C1 segment of cervical spinal cord (tissue), 14 donors: ENCODE data around the gene SLC22A31.

Experiments used
- DNase-seq, 14 donors: peaks; one replicate each; lab custom pipeline; 2025; lab: John Stamatoyannopoulos, UW

Gene SLC22A31

DNA sequence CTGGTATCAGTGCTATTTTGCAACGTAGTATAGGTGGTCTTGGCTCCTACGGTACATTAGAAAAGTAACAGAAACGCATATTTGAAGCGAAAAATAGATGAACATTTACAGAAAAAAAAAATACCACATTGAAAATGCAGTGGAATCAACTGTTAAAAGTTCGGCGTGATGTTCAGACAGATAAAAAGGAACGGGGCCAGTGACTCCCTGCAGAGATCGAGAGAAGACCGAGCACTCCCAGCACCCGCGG, 16.7 kb upstream of the SLC22A31 start:
- DNase-seq = no peak

DNA sequence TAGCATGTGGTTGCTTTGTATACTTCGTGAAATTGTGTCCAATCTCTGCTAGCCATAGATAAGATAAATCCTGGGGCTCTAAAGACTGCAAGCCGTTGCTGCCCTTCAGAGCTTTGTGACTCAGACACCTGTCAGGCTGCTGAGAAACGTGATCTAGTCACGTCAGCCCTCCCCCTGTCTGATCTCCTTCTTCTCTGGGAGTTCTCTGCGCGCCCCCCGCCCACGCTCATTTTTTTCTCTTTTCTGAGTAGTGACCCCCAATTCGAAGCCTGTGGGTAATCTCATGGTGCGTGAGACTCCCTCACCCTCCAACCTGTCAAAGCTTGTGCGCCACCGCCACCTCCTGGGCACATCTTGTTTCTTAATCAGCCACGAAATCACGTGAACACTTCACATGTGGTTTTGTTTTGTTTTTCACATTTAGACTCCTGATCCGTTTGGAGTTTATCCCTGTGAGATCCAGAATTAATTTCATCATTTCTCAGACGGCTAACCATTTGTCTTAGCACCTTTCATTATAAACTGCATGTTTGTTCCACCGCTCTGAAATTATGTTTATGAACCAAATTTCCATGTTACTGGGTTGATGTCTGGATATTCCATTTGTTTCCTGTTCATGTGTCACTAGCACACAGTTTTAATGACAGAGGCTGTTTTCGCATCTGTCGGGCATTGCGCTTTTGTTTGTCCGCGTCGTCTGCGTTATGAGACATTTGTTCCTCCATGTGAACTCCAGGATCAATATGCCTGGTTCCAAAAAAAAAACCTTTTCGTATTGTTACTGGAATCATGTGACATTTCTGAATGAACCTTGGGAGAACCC, 16.2 kb upstream of the SLC22A31 start:
- DNase-seq = peak in 12 of 14 donors; percentile 10 to 82 (median 38)

DNA sequence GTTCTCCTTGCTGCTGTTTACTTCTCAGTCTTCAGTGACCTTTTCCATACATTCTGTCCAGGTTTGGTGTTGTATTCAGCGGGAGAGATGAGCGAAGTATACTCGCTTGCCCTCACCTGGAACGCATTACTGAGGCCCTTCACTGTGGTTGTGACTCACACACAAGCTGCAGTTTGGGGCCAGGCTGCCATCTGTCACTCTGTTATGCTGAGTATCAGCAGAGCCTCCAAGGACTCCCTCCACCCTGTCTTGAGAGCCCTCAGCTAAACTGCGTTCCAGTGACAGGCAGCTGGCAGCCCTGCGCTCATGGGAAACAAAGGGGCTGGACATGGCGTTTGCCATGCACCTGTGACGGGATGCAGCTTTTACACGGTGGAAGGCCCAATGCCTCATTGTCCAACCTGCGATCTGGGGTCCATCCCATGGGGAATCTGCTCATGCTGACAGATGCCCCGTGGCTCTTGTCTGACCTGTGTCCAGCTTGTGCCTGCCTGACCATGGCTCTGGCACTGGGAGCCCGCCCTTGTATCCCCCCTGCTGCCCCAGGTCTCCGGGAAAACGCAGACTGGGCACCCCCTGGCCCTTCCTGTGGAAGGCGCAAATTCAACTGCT, 10.7 kb upstream of the SLC22A31 start:
- DNase-seq = peak in 1 of 14 donors; percentile 77

DNA sequence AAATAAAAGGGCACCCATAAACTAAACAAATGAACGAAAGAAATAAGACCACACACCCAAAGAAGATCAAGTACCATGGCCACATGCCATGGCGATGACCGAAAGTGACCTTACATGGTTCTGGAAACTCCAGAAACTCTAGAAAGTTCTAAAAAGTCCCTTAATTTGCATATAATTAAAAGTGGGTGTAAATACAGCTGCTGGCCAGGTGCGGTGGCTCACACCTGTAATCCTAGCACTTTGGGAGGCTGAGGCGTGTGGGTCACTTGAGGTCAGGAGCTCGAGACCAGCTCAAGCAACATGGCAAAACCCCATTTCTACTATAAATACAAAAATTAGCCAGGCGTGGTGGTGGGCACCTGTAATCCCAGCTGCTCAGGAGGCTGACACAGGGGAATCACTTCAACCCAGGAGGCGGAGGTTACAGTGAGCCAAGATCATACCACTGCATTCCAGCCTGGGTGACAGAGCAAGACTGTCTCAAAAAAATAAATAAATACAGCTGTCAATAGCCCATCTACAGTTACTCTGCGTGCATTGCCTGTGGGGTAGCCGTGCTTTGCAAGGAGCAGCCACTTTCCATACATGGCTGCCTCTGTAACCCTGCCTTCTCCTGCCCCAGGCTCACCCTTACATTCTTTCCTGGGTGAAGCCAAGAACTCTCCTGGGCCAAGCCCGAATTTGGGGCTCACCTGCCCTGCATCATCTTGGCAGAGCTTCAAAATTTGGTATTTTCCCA, 10.0 kb upstream of the SLC22A31 start:
- DNase-seq = no peak

DNA sequence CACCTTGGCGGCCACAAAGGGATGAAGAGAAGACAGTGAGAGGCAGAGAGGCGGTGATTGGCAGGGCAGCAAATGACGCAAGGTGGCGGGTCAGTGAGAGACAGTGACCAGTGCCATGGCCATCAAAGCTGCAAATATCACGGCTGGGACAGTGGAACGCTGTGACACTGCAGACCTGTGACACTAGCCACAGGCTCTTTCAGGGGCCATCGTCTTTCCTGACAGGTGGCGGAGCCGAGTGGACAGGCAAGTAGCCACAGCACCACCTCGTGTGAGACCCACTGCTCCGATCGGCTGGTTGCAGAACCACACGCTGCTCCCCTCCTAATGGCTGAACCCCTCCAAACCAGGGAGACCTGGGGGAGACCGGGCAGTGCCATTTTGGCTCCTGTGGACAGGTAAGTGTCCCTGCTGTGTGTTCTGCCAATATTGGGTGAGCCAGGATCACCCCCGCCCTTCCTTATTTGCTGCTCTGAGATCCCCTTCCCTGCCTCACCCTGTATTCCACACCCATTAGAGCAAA, 9.2 kb upstream of the SLC22A31 start:
- no peak for DNase-seq

DNA sequence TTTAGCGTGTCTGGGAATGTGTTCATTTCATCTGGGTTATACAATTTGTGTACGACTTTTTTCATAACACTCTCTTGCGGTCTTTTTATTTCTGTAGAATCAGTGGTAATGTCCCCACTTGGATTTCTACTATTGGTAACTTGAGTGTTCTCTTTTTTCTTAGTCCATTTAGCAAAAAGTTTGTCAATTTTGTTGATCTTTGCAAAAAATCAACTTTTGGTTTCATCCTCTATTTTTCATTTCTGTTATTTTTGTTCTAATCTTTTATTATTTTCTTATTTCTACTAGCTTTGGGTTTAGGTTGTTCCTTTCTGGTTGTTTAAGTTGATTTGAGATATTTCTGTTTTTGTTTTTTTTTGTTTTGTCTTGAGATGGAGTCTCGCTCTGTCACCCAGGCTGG, 7.7 kb upstream of the SLC22A31 start:
- DNase-seq = no peak

DNA sequence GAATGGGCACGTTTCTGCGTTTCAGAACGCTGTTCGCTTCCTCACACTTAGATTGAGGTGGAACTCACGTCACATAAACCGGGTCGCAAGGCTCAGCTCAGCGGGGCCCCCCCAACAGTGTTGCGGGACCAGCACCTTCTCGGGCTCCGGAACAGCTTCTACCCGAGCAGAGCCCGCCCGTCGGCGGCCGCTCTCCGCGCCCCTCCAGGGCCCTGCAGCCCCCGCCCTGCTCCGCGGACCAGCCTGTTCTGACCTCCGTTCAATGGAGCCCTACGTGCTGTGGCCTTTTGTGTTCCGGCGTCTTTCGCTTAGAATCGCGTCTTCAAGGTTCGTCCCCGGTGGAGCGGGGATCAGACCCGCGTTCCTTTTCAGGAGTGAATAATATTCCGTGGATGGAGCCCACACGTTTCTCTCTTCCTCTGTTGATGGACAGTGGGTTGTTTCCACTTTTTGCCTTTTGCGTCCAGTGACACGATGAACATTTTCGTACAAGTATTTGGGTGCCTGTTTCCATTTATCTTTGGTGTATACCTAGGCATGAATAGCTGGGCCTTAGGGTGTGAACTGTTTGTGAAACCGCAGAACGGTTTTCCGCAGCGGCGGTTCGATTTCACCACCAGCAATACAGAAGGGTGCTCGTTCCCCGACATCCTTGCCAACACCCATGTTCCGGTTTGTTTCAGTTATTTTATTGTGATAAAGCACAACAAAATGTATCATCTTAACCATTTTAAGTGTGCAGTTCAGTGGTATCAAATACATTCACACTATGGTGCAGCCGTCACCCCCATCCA, 2.3 kb upstream of the SLC22A31 start:
- no peak for DNase-seq

DNA sequence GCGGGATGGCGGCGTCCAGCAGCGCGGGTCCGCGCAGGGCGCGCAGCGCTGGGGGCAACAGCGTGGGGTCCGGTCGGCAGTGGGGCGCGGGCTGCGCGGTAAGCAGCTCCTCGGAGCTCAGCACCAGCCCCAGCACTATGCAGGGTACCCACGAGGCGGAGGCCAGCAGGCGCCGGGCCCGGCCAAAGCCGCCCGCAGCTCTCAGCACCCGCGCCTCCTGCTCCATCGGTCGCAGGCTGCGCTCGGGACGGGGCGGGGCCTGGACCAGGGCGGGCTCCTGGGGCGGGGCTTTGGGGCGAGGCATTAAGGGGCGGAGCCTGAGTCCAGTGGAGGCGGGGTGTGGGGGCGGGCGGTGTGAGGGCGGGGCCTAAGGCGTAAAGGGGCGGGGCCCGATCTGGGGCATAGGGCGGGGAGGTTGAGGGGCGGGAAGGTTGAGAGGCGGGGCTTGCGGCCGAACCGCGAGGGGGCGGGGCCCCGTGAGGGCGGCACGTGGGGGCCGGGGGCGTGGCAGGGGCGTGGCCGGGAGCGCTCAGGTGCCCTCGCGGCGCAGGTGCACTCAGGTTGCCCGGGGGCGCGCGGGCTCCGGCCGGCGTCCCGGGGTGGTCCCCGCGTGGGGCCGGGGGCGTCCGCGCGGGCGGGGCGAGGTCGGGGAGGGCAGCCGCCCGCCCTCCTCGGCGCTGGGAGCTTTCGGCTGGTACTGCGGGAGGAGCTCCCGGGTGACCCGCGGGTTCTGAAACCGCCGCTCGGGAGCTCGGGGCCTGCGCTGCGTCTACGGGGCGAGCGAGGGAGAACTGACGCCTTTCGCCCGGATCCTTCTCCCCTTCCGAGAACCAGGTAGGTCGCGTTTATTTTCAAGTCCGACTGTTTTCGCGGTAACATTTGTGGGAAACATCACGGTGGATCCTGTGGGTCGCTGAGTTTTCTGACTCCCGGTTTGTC, 1.4 kb upstream of the SLC22A31 start:
- DNase-seq = peak in 3 of 14 donors; percentile 10 to 89 (median 24)

DNA sequence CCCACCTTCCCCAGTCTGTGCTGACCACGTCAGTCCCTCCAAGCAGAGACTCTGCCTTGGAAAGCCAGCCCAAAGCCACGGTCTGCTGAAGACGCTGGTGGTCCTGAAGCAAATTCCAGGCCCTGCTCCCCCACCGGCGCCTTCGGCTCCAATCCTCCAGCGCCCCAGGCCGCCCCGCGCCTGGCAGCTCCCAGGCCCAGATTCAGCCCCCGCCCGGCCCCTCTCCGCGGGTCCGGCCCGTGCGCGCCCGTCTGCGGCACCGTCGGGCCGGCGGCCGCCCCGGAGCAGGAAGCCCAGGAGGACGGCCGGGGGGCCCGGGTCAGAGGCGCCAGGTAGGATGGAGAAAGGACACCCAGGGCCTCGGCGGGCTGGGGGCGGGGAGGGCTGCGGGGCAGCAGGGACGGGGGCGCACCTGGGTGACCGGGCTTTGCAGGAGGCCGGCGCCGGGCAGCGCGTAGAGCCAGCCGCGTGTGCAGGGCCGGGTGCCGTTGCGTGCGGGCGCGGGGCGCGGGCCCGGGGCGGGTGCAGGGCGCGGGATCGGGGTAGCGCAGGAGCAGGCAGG, 594 bp upstream of the SLC22A31 start:
- DNase-seq = no peak

DNA sequence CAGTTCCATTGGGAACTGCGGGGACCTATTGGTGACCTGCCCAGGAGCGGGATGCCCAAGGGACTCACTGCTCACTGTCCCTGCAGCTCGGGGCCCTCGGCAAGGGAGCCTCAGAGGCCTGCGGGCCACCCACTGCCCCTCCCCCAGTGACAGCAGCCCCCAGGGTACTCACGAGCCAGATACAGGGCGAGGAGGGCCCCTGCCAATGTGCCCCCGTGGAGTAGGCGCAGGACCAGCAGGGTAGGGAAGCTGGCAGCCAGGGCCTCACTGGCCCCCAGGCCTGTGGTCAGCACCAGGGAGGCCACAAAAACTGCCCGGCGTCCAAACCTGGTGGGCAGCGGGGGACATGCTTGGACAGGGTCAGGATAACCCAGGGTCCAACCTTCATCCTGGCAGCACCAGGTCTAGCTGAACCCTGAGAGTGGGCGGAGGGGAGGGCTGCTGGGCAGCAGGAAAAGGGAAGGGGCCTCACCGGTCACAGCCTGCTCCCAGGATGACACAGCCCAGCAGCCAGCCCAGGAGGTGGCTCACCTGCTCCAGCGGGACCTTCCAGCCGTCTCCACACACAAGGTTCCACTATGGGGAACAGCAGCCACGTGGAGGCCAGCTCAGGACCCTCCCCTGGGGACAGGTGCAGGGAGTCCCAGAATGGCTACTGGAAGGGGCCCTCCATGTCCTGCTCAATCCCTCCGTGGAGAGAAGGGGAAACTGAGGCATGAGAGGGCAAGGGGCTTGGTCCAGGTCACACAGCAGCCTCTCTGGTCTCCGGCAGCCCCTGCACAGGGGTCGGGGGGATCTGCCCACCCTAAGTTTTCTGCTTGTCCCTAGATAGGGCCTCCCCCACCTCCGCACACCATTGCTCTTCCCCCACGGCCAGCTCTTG, 855 bp downstream of the SLC22A31 start:
- no peak for DNase-seq

DNA sequence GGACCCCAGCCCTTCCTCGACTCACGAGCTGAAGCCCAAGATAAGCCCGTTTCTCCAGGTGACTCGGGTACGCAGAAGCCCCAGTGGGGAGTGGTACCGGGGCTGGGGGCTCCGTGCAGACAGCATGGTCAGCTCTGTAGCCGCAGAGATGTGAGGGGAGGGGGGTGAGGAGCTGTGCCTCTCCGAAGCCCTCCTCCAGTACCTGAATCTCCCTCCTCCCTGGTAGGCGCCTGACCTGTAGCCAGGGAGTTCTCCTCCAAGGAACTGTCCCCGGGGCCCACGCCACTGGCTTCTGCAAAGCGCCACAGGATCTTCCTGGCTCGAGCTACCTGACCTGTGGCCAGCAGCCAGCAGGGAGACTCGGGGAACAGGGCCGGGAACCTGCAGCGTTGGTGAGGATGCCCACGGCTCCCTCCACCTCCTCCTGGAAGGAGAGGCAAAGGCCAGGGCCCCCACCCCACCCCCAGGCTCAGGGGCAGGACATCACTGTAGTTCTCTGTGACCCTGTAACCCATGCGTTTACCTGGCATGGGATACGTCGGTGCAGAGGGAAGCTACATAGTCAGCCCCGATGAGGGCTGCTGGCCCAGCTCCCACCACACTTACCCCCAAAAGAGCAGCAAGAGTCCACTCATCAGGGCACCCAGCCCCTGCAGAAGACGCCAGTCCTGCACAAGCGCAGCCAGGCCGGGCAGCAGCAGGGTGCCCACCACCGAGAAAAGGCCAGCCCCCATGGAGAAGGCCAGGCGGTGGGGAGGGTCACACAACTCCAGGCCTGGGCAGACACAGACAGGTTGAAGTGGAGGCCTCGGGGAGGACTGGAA, 1.7 kb downstream of the SLC22A31 start:
- DNase-seq = peak in 1 of 14 donors; percentile 50

DNA sequence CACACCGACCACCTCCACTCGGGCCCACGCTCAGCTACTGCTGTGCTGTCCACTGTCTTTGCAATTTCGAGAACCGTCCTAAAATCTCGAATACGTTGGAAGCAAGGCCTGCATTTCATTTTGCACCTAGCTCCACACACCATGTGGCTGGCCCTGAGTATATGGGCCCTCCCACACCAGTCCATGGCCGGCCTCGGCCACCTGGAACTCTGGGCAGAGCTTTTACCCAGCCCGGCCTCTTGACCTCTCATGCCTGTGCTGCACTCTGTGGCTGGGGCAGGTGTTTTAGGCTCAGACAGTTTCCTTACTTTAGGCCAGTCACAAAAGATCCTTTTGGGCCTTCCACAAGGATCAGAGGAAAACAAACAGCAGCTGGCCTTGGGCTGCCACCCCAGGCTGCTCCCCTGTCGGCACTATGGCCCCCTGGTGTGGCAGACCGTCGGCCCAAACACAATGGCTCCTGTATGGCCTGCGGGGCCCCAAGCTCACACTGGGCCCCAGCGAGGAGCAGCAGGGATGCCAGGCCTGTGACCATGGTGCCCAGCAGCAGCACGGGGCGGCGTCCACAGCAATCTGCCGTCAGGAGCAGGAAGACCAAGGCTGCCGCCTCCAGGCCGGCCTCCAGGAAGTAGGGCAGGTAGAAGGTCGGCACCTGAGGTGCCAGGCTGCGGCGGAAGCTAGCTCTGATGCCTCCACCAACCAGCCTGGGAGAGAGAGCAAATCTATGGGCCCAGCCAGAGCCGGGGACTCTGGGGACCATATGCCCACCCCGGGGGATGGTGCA, 2.5 kb downstream of the SLC22A31 start:
- no peak for DNase-seq

DNA sequence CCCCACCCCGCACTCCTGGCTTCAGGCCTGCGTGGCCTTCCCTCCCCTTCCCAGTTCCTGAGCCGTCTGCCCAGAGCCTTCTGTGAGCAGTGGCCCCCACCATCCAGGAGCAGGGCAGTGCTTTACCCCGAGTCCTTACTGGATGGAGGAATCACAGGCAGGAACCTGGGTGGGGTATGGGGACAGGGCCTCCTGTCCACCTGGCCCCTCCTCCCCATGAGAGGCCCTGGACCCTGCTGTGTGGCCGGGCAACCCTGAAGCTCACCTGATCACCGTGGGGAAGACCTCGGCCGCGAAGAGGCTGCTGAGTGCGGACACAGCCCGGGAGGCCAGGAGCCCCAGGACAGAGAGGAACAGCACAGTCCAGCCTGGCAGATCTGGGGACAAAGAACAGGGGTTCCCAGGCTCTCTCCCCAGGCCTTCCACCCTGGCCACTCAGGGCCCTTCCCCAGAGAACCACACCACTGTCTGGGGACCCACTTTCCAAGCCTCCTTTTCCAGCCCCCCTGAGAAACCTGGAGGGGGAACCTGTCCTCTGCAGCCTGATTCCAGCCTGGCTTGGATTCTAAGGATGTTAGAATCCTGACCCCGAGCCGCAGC, 3.2 kb downstream of the SLC22A31 start:
- DNase-seq = peak in 1 of 14 donors; percentile 37

DNA sequence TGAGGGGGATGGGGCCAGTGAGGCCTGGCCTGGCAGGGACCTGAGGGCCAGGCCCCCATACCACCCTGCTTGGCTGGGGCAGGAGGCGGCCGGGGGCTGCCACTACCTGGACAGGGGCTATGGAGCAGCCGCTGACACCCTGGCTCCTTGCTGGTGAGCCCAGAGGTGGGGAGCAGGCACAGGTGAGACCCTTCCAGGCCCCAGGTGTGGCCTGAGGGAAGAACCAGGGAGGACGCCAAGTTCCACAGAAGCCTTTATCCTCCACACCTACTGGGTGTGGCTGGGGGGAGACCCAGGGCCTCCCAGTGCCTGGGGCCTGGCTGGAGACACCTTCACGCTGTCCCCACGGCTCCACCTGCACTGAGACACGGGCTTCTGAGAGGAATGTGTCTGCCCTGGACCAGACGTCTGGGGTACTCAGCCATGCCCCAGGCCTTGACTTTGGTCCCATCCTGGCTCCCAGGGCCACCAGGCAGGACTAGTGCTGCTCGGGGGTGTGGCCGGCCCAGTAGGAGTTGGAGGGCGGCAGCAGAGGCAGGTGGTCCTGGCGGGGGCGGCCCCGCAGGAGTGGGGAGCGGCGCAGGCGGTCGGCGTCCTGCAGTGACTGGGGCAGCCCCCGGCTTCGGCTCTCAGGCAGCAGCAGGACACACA, 4.7 kb downstream of the SLC22A31 start:
- no peak for DNase-seq

DNA sequence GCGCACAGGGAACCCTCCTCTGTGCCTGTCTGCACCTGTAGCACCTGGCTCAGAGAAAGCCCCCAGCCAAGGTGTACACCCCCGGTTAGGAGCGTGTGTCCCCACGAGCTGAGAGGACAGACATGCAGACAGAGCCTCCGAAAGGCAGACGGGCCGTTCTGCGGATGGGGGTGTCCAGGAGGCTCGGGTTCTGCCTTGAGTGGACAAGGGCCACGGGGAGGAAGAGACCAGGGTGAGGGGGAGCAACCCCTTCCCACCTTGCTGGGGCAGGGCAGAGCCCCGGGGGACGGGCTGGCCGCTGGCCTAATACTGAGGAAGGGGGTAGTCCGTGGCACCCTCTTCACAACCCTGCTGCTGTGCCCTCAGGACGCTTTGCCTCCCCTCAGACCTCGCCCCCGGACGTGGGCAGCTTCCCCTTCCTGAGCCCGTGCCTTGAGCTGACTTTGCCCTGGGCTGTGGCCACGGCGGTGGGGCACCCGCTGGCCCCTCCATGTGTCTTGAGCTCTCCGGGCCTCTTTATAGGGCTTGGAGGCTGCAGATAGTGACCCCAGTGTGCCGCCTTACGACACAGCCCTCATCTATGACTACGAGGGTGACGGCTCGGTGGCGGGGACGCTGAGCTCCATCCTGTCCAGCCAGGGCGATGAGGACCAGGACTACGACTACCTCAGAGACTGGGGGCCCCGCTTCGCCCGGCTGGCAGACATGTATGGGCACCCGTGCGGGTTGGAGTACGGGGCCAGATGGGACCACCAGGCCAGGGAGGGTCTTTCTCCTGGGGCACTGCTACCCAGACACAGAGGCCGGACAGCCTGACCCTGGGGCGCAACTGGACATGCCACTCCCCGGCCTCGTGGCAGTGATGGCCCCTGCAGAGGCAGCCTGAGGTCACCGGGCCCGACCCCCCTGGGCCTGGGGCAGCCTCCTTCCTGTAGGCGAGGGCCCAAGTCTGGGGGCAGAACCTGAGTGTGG, 5.7 kb downstream of the SLC22A31 start:
- DNase-seq = no peak
